Measurements from ENCODE around the gene KICS2. TPM values are rescaled to one million over a fixed set of nuclear protein-coding genes. Genes with fewer than 3 reads are reported as not detected.

Gene KICS2
- total and polyA plus RNA-seq, 9 of the 15 experiments (the other 6 are each of a cell fraction or from before 2014, with no cell fraction given): 2.3 to 6.4 (median 5.5) TPM

DNA sequence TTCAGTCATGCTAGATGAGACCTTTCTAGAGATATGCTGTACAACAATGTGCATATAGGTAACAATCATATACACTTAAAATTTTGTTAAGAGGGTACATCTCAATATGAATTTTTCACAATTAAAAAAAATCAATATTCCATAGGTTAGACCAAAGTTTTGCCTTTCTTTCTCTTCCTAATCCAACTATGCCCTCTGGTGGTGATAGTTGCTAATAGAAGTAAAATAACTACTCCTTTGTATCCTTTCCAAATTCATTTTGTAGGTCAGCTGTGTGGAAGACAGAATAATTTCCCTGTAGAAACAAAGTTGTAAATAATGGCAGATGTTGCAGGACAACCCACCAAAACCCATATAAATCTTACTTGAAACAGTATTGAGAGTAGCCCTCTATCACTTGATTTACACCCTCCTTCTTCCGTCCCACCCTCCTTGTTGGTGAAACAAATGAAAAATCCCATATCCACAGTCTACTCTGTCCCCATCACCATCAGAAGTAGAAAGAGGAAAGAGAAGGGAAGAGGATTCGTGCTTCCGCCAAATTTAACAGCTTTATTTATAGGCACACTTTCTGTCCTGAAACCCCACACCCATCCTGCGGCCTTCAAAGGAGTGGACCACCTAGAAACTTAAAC is 34.2 kb upstream of the KICS2 start:
- Histone ChIP-seq H3K36me3 (ENCODE audit: control insufficient read depth, insufficient read depth, low read length) (no peaks in the 10 kb centered on the region), H2AFZ (ENCODE audit: low read depth, low read length) (peak overlapping the region; percentile 22; the same call in 1 of the 2 replicates), H3K27ac (ENCODE audit: extremely low read depth, low read depth, low read length) (no peak overlapping the region), H3K9ac (ENCODE audit: insufficient read depth in 1 of 2, low read depth in 2 of 2, low read length in 2 of 2) (no peak overlapping the region), H3K79me2 (ENCODE audit: control insufficient read depth, insufficient read depth, low read length) (no peaks in the 10 kb centered on the region), H4K20me1 (replicated peaks; ENCODE audit: control insufficient read depth, insufficient read depth, low read length) (no peaks in the 10 kb centered on the region), H3K9me3 (replicated peaks; ENCODE audit: control insufficient read depth, insufficient read depth, low read depth, low read length) (no peaks in the 10 kb centered on the region), H3K4me2 (ENCODE audit: insufficient read depth, low read length) (no peak overlapping the region), H3K27me3 (ENCODE audit: control insufficient read depth in 2 of 2, insufficient read depth in 2 of 2, low read length in 2 of 2) (peaks cover 2 to 7% of the 10 kb centered on the region in 2 experiments; a peak in 2 of 5 replicates), H3K9me1 (ENCODE audit: control insufficient read depth, insufficient read depth, low read length) (no peaks in the 10 kb centered on the region), H3K4me3 (no peak overlapping the region), H3K4me1 (replicated peaks in 1 of 2; ENCODE audit: control insufficient read depth in 2 of 2, insufficient read depth in 2 of 2, low read length in 2 of 2) (no peaks in the 10 kb centered on the region; a peak in 1 of 5 replicates)
- ATAC-seq (peak; percentile 85), FAIRE-seq (peak; percentile 81), DNase-seq (ENCODE audit: extremely low read depth in 1 of 4, low spot score in 3 of 4) (peak; percentile 12 to 68 (median 28))
- intact Hi-C loops (cut with micrococcal nuclease) (loop anchor here (1.0 to 10.0 kb wide), 6 partner anchors 111 to 1154 kb away; no protein-coding TSS in a partner anchor), in situ Hi-C loops (cut with MboI) (loop anchor here (10.0 to 25.0 kb wide), 2 partner anchors 591 to 844 kb away; partner anchors contain the start of gene DPY19L2)
- ChIA-PET CTCF (ENCODE audit: low intra/inter-chr PET ratio) (interaction anchor here (0.9 to 3.0 kb wide), 5 partner anchors 111 to 454 kb away, joined by 3 to 16 read pairs (median 12); partner anchors contain the start of gene SRGAP1), POLR2A (interaction anchor here (0.6 kb wide), 1 partner anchor 12 kb away, joined by 3 read pairs; no protein-coding TSS in a partner anchor)
- no TSS peak for BruUV-seq (replicated peaks)
- 41% methylated on average over 4 of the region's 4 CpGs for WGBS (ENCODE audit: insufficient coverage, low coverage, missing lambda C conversion rate)
- TF ChIP-seq PCBP2 (IDR thresholded peaks at IDR 0.05; ENCODE audit: low read depth, low read length, poor library complexity, severe bottlenecking): no peak
- no peak for TF ChIP-seq TAF9B (IDR thresholded peaks at IDR 0.05; ENCODE audit: partially characterized antibody)
- TF ChIP-seq ZNF3 (CRISPR knock-in tag; IDR thresholded peaks at IDR 0.05): no peak
- TF ChIP-seq BRD9 (IDR thresholded peaks at IDR 0.05; ENCODE audit: low read depth, partially characterized antibody): no peak
- no peak for TF ChIP-seq ZNF766 (CRISPR knock-in tag; conservative IDR thresholded peaks at IDR 0.05)
- peak; percentile 83; the same call in 1 of the 2 replicates for TF ChIP-seq REST (IDR thresholded peaks at IDR 0.05; ENCODE audit: borderline replicate concordance)
- no peak for TF ChIP-seq REST (CRISPR knock-in tag; IDR thresholded peaks at IDR 0.05; ENCODE audit: low read depth)
- no peak for TF ChIP-seq NR2C2 (CRISPR knock-in tag; IDR thresholded peaks at IDR 0.05)
- no peak for TF ChIP-seq NR2C2 (tag; IDR thresholded peaks at IDR 0.05)
- no peak for TF ChIP-seq FOXJ2 (tag; IDR thresholded peaks at IDR 0.05)
- TF ChIP-seq SMARCA4 (IDR thresholded peaks at IDR 0.05): no peak
- TF ChIP-seq RAD51 (IDR thresholded peaks at IDR 0.05; ENCODE audit: borderline replicate concordance, low read depth): no peak
- no peak for TF ChIP-seq TAF15 (IDR thresholded peaks at IDR 0.05; ENCODE audit: low read depth, low read length)
- no peak for TF ChIP-seq KDM2B (CRISPR knock-in tag; IDR thresholded peaks at IDR 0.05)
- TF ChIP-seq TRIM24 (IDR thresholded peaks at IDR 0.05): no peak
- TF ChIP-seq SAFB (IDR thresholded peaks at IDR 0.05; ENCODE audit: borderline replicate concordance, low read depth, low read length): no peak
- no peak for TF ChIP-seq ZBED1 (IDR thresholded peaks at IDR 0.05)

All from K562 (cell line).